ENCODE results near the gene HUNK. TPM values are rescaled to one million over a fixed set of nuclear protein-coding genes. Genes with fewer than 3 reads are reported as not detected.
"Not testable (repeated sequence)": the region's sequence is repeated elsewhere in the genome, so short reads cannot be mapped to it uniquely, and the experiment has no call there.

The HUNK gene
- total and polyA plus RNA-seq, 5 donors, result 0.07 to 0.82 (median 0.37) TPM

GRCh38 chr21:31848326-31848985, 24.4 kb upstream of the HUNK start:
- H3K4me1 ChIP-seq (ENCODE audit: control insufficient read depth, insufficient read depth, low read length), result peaks cover 2% of the 10 kb centered on the region
- 67% methylated on average over 4 of the region's 4 CpGs for WGBS
- intact Hi-C loops (cut with DNase I), result no loop called here
- ATAC-seq (peak in 1 of 2 donors; percentile 59), DNase-seq (peak in 2 of 3 donors; percentile 60 to 76)
- H3K27ac ChIP-seq (ENCODE audit: low read length), result no peak overlapping the region
- H3K4me3 ChIP-seq (ENCODE audit: low read length), result no peak overlapping the region
- no peaks in the 10 kb centered on the region for H3K27me3 ChIP-seq (ENCODE audit: control insufficient read depth, insufficient read depth)
- no peaks in the 10 kb centered on the region for H3K9me3 ChIP-seq (ENCODE audit: control insufficient read depth, low read length)

- ATAC-seq, result no peak
- intact Hi-C loops (cut with DNase I), result no loop called here
- Histone ChIP-seq H3K27me3 (ENCODE audit: control insufficient read depth, insufficient read depth) (no peaks in the 10 kb centered on the region), H3K27ac (ENCODE audit: low read length) (no peak overlapping the region), H3K4me3 (ENCODE audit: low read length) (no peak overlapping the region), H3K4me1 (ENCODE audit: control insufficient read depth, insufficient read depth, low read length) (peaks cover 2% of the 10 kb centered on the region), H3K9me3 (ENCODE audit: control insufficient read depth, low read length) (no peaks in the 10 kb centered on the region)
- no peak for DNase-seq
- 84% methylated on average over 7 of the region's 7 CpGs for WGBS
These were observed 21.9 kb upstream of the HUNK start for GRCh38 chr21:31850886-31851285.

- Histone ChIP-seq H3K9me3 (ENCODE audit: control insufficient read depth, low read length) (no peaks in the 10 kb centered on the region), H3K27ac (ENCODE audit: low read length) (no peak overlapping the region), H3K27me3 (ENCODE audit: control insufficient read depth, insufficient read depth) (no peaks in the 10 kb centered on the region), H3K4me3 (ENCODE audit: low read length) (no peak overlapping the region), H3K4me1 (ENCODE audit: control insufficient read depth, insufficient read depth, low read length) (no peaks in the 10 kb centered on the region)
- DNase-seq (no peak), ATAC-seq (no peak)
- intact Hi-C loops (cut with DNase I), result no loop called here
- WGBS, result 73% methylated on average over 4 of the region's 4 CpGs
These were observed 17.6 kb upstream of the HUNK start for GRCh38 chr21:31855180-31855579.

DNA sequence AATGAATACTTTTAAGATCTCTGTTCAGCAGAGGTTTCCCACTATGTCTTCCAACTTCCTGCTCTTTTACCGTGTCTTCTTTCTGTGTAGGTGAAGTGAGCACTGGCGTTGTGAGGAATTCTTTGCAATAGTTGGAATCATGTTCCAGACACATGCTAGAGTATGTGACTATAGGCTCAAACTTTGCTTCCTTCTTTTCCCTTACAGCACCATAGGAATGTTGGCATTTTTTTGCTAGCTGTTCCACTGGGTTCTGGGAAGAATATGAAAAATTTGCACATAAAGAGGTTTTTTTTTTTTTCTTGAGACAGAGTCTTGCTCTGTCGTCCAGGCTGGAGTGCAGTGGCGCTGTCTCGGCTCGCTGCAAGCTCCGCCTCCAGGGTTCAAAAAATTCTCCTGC, 15.7 kb upstream of the HUNK start:
- DNase-seq, result no peak
- WGBS, result 70% methylated on average over 7 of the region's 7 CpGs
- no peak overlapping the region for H3K4me3 ChIP-seq (ENCODE audit: low read length)
- no peak overlapping the region for H3K27ac ChIP-seq (ENCODE audit: low read length)
- intact Hi-C loops (cut with DNase I), result no loop called here
- H3K27me3 ChIP-seq (ENCODE audit: control insufficient read depth, insufficient read depth), result no peaks in the 10 kb centered on the region
- no peaks in the 10 kb centered on the region for H3K9me3 ChIP-seq (ENCODE audit: control insufficient read depth, low read length)
- no peak for ATAC-seq
- H3K4me1 ChIP-seq (ENCODE audit: control insufficient read depth, insufficient read depth, low read length), result no peaks in the 10 kb centered on the region

DNA sequence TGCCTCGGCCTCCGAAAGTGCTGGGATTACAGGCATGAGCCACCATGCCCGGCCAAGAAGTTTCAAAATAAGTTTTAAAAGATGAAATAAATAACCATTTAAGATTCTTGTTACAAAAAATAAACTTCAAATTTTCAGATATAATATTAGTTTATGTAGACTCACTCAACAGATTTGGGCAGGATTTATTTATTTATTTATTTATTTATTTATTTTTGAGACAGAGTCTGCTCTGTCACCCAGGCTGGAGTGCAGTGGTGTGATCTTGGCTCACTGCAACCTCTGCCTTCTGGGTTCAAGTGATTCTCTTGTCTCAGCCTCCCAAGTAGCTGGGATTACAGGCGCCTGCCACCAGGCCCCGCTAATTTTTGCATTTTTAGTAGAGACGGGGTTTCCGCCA, 15.2 kb upstream of the HUNK start:
- H3K4me3 ChIP-seq (ENCODE audit: low read length); ATAC-seq; intact Hi-C loops (cut with DNase I); H3K27ac ChIP-seq (ENCODE audit: low read length); H3K9me3 ChIP-seq (ENCODE audit: control insufficient read depth, low read length); H3K27me3 ChIP-seq (ENCODE audit: control insufficient read depth, insufficient read depth); DNase-seq; H3K4me1 ChIP-seq (ENCODE audit: control insufficient read depth, insufficient read depth, low read length): not testable (repeated sequence)
- whole genome bisulfite sequencing, result 83% methylated on average over 7 of the region's 7 CpGs

- DNase-seq, result no peak
- intact Hi-C loops (cut with DNase I), result loop anchor here in 1 of 4 donors (10.0 kb wide), 1 partner anchor 76 kb away; no protein-coding TSS in a partner anchor
- H3K4me3 ChIP-seq (ENCODE audit: low read length), result no peak overlapping the region
- H3K27ac ChIP-seq (ENCODE audit: low read length), result no peak overlapping the region
- no peaks in the 10 kb centered on the region for H3K27me3 ChIP-seq (ENCODE audit: control insufficient read depth, insufficient read depth)
- no peak for ATAC-seq
- H3K4me1 ChIP-seq (ENCODE audit: control insufficient read depth, insufficient read depth, low read length), result no peaks in the 10 kb centered on the region
- H3K9me3 ChIP-seq (ENCODE audit: control insufficient read depth, low read length), result no peaks in the 10 kb centered on the region
- WGBS, result 97% methylated on average over 3 of the region's 3 CpGs
These were observed 12.0 kb upstream of the HUNK start for GRCh38 chr21:31860851-31861250.

DNA sequence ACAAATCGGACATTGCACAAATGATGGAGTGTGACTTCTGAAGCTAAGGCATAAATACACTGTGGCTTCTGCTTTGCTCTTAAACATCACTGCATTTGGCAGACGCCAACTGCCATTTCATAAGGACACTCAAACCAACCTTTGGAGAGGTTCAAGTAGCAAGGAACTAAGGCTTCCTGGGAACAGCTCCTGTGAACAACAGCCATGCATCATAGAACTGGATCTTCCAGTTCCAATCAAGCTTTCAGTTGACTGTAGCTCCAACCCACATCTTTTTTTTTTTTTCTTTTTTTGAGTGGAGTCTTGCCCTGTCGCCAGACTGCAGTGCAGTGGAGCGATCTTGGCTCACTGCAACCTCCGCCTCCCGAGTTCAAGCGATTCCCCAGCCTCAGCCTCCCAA, 10.7 kb upstream of the HUNK start:
- 93% methylated on average over 7 of the region's 7 CpGs for WGBS
- no peak overlapping the region for H3K4me3 ChIP-seq (ENCODE audit: low read length)
- no peak overlapping the region for H3K27ac ChIP-seq (ENCODE audit: low read length)
- peaks cover 2% of the 10 kb centered on the region for H3K4me1 ChIP-seq (ENCODE audit: control insufficient read depth, insufficient read depth, low read length)
- ATAC-seq (no peak), DNase-seq (no peak)
- H3K9me3 ChIP-seq (ENCODE audit: control insufficient read depth, low read length), result no peaks in the 10 kb centered on the region
- intact Hi-C loops (cut with DNase I), result loop anchor here in 1 of 4 donors (10.0 kb wide), 1 partner anchor 77 kb away; no protein-coding TSS in a partner anchor
- no peaks in the 10 kb centered on the region for H3K27me3 ChIP-seq (ENCODE audit: control insufficient read depth, insufficient read depth)

DNA sequence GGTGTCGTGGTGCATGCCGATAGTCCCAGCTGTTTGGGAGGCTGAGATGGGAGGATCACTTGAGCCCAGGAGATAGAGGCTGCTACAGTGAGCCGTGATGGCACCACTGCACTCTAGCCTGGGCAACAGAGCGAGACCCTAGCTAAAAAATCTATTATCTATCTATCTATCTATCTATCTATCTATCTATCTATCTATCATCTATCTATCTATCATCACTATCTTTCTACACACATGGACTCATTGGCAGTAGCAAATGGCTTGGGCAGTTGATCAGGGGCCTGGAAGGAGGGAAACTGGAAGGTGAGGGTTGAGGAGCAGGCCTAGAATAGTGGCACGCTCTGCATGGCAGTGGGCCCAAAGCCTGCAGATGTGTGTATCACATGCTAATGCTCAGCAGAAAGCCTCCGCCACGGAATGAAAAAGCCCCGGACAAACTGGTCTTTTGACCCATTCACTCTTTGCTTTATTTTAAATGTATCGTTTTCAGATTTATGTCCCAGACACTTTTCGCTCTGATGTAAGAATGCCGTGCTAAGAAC, 7.3 kb upstream of the HUNK start:
- 79% methylated on average over 11 of the region's 11 CpGs for WGBS

DNA sequence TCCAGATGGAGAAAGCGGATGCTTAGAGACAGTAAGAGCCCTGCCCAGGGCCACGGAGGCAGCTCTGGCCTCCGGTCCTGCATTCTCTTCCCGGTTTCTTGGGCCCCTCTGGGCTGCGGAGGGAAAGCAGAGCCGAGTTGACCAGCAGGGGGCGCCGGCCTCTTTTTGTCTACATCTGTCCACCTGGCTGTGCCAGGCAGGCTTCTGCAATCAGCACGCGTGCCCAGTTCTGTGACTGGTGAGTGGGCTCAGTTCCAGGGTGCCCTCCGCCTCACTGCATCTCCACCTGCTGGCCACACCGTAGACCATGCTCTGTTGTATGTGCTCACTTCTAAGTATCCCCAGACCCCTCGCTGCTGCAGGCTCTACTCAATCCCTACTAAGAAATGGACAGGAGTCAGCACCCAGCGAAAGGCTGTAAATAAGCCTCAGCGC, 6.7 kb upstream of the HUNK start:
- intact Hi-C loops (cut with DNase I), result loop anchor here (1.0 to 10.0 kb wide), 4 partner anchors 81 to 393 kb away; no protein-coding TSS in a partner anchor
- no peaks in the 10 kb centered on the region for H3K9me3 ChIP-seq (ENCODE audit: control insufficient read depth, low read length)
- ATAC-seq, result peak; percentile 93
- H3K4me3 ChIP-seq (ENCODE audit: low read length), result no peak overlapping the region
- no peaks in the 10 kb centered on the region for H3K27me3 ChIP-seq (ENCODE audit: control insufficient read depth, insufficient read depth)
- no peak overlapping the region for H3K27ac ChIP-seq (ENCODE audit: low read length)
- 20% methylated on average over 15 of the region's 15 CpGs for WGBS
- peak; percentile 88 to 95 (median 94) for DNase-seq
- peaks cover 2% of the 10 kb centered on the region for H3K4me1 ChIP-seq (ENCODE audit: control insufficient read depth, insufficient read depth, low read length)

More for the DNA sequence above, 7.3 kb upstream of the HUNK start:
- DNase-seq (no peak), ATAC-seq (no peak)
- intact Hi-C loops (cut with DNase I), result loop anchor here in 2 of 4 donors (5.0 to 10.0 kb wide), 2 partner anchors 81 to 392 kb away; no protein-coding TSS in a partner anchor
- Histone ChIP-seq H3K4me1 (ENCODE audit: control insufficient read depth, insufficient read depth, low read length) (peaks cover 2% of the 10 kb centered on the region), H3K27me3 (ENCODE audit: control insufficient read depth, insufficient read depth) (no peaks in the 10 kb centered on the region), H3K4me3 (ENCODE audit: low read length) (no peak overlapping the region), H3K9me3 (ENCODE audit: control insufficient read depth, low read length) (no peaks in the 10 kb centered on the region), H3K27ac (ENCODE audit: low read length) (no peak overlapping the region)

DNA sequence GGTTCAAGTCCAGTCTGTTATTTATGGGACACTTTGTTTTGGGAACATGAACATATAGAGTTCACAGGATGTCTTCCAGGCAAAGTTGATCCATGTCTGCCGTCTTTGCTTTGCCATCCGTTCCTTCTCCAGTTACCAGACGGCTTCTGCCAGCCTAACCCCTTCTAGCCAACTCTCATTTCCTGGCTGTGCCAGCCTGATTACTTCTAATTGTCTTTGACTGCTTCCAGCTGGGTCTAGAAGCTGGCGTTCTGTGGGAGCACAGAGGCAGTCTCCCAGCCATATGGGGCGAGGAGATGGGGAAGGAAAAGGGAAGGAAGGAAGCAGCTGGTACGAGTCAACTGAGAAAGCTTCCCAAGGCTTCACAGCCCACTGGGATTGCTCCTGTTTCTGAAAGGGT, 3.1 kb upstream of the HUNK start:
- DNase-seq, result no peak
- H3K27me3 ChIP-seq (ENCODE audit: control insufficient read depth, insufficient read depth), result no peaks in the 10 kb centered on the region
- no peak overlapping the region for H3K4me3 ChIP-seq (ENCODE audit: low read length)
- H3K9me3 ChIP-seq (ENCODE audit: control insufficient read depth, low read length), result no peaks in the 10 kb centered on the region
- no peak overlapping the region for H3K27ac ChIP-seq (ENCODE audit: low read length)
- 65% methylated on average over 6 of the region's 6 CpGs for WGBS
- intact Hi-C loops (cut with DNase I), result loop anchor here in 2 of 4 donors (5.0 to 10.0 kb wide), 2 partner anchors 85 to 388 kb away; no protein-coding TSS in a partner anchor
- no peak for ATAC-seq
- H3K4me1 ChIP-seq (ENCODE audit: control insufficient read depth, insufficient read depth, low read length), result peaks cover 2% of the 10 kb centered on the region

DNA sequence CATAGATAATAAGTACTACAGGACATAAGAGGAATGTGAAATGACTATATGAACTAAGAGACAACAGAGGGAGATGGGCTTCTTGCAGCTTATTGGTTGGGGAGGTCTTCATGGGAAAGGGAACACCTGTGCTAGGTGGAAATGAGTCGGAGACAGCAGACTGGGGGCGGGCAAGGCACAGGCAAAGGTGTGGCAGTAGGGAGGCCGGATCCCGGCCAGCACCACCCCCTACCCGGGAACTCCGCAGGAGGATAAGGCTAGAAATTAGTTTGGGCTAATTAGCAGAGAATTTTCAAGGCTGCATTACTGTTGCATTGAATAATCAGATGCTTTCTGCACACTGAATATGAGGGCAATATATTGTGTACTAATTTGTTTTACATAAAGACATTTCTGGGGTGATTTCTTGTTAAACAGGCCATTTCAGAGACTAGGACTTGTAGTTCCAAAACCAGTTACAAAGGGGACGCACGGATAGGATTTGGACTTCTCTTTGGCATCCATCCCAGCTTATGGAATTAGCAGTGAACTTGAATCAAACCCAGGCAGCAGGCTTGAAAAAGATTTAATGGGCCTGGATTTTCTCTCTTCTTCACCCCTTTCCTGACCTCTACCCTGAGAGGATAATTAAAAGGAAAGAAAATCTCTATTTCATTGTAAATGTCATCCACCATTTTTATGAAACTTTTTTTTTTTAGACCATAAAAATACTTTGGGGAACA, 2.2 kb upstream of the HUNK start:
- ATAC-seq (no peak), DNase-seq (no peak)
- no peaks in the 10 kb centered on the region for H3K27me3 ChIP-seq (ENCODE audit: control insufficient read depth, insufficient read depth)
- no peak overlapping the region for H3K4me3 ChIP-seq (ENCODE audit: low read length)
- 68% methylated on average over 8 of the region's 8 CpGs for WGBS
- intact Hi-C loops (cut with DNase I), result loop anchor here in 1 of 4 donors (5.0 kb wide), 1 partner anchor 387 kb away; no protein-coding TSS in a partner anchor
- H3K27ac ChIP-seq (ENCODE audit: low read length), result no peak overlapping the region
- H3K4me1 ChIP-seq (ENCODE audit: control insufficient read depth, insufficient read depth, low read length), result peaks cover 2% of the 10 kb centered on the region
- no peaks in the 10 kb centered on the region for H3K9me3 ChIP-seq (ENCODE audit: control insufficient read depth, low read length)

Measured in right cardiac atrium (tissue), 5 donors.